ENCODE measurements around the gene DOK3. TPM values are rescaled to one million over a fixed set of nuclear protein-coding genes. Genes with fewer than 3 reads are reported as not detected.

Gene DOK3
- polyA plus RNA-seq, 1 donor from 2014 or later = 5.5 TPM

DNA sequence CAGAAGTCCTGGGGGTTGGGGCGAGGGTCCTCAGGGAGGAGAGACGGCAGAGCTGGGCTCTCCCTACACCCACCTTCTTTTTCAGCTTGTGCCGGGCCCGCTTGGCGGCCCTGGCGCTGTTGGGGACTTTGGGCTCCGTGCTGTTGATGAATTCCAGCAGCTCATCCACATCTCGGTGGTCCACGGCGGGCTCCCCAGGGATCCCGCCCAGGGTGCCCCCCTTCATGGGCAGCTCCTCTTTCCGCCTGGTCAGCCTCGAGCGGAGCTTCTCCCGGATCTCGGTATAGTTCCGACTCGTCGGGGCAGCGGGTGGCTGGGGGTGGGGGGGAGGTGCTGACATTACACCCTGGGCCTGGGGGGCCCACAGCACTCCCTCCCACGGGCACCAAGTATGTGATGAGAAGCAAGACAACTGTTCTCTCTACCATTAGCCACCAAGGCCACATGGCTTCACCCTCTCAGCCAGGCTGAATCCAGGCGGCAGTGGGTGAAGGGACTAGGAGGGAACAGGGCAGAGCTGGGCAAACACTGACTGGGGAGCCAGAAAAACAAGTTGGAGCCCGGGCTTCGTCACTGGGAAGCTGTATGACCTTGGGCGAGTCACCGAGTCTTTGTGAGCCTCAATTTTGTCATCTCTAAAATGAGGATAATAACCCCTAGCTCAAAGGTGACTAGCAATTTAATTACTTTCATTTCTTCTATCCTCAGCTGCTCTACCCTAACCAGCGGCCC lies 21.7 kb upstream of the DOK3 start:
- no peaks in the 10 kb centered on the region for H3F3A ChIP-seq (ENCODE audit: insufficient read depth, low read length, poor library complexity, severe bottlenecking)
- no peak overlapping the region for H3K27ac ChIP-seq (ENCODE audit: low read length)
- no peaks in the 10 kb centered on the region for H3K36me3 ChIP-seq (ENCODE audit: insufficient read depth, low read length)
- no peaks in the 10 kb centered on the region for H3K9me3 ChIP-seq (ENCODE audit: low read length)
- no peak overlapping the region for H3K4me2 ChIP-seq (ENCODE audit: low read length)
- TF ChIP-seq, protein P1, sequence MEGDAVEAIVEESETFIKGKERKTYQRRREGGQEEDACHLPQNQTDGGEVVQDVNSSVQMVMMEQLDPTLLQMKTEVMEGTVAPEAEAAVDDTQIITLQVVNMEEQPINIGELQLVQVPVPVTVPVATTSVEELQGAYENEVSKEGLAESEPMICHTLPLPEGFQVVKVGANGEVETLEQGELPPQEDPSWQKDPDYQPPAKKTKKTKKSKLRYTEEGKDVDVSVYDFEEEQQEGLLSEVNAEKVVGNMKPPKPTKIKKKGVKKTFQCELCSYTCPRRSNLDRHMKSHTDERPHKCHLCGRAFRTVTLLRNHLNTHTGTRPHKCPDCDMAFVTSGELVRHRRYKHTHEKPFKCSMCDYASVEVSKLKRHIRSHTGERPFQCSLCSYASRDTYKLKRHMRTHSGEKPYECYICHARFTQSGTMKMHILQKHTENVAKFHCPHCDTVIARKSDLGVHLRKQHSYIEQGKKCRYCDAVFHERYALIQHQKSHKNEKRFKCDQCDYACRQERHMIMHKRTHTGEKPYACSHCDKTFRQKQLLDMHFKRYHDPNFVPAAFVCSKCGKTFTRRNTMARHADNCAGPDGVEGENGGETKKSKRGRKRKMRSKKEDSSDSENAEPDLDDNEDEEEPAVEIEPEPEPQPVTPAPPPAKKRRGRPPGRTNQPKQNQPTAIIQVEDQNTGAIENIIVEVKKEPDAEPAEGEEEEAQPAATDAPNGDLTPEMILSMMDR (IDR thresholded peaks at IDR 0.05; ENCODE audit: poor library complexity, severe bottlenecking) = no peak
- TF ChIP-seq POLR2AphosphoS5 (IDR thresholded peaks at IDR 0.05) = no peak
- no peaks in the 10 kb centered on the region for H4K20me1 ChIP-seq (ENCODE audit: insufficient read depth)
- H3K27me3 ChIP-seq (ENCODE audit: insufficient read depth, low read depth, low read length) = no peaks in the 10 kb centered on the region
- H3K4me3 ChIP-seq (ENCODE audit: low read length) = no peak overlapping the region
- no peaks in the 10 kb centered on the region for H3K79me2 ChIP-seq (replicated peaks; ENCODE audit: insufficient read depth, low read length)
- no peak overlapping the region for H3K9ac ChIP-seq (ENCODE audit: low read length)
- no peak overlapping the region for H2AFZ ChIP-seq (ENCODE audit: low read depth, low read length)
- H3K9me2 ChIP-seq (ENCODE audit: insufficient read depth, low read length) = no peaks in the 10 kb centered on the region

DNA sequence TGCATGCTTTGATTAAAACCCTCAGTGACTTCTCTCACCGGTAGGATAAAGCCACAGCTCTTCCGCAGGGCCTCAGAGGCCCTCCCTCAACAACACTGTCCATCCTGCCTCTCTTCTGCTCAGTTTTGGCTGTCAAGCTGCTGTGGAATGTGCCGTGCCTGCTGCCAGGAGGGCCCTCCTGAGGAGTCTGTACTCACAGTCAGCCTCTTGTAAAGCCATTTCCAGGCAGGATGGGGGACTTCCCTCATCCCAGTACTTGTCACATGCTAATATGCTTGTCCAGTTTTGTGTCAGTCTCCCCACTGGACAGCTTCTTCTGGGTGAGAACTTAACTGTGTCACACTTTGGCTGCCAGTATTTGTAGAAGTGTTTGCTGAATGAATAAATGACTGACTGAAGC lies 21.0 kb upstream of the DOK3 start:
- Histone ChIP-seq H4K20me1 (ENCODE audit: insufficient read depth) (no peaks in the 10 kb centered on the region), H3K79me2 (replicated peaks; ENCODE audit: insufficient read depth, low read length) (no peaks in the 10 kb centered on the region), H3K27me3 (ENCODE audit: insufficient read depth, low read depth, low read length) (no peaks in the 10 kb centered on the region), H3K27ac (ENCODE audit: low read length) (no peak overlapping the region), H3K9me2 (ENCODE audit: insufficient read depth, low read length) (no peaks in the 10 kb centered on the region), H2AFZ (ENCODE audit: low read depth, low read length) (no peak overlapping the region), H3K9me3 (ENCODE audit: low read length) (no peaks in the 10 kb centered on the region), H3F3A (ENCODE audit: insufficient read depth, low read length, poor library complexity, severe bottlenecking) (no peaks in the 10 kb centered on the region), H3K4me3 (ENCODE audit: low read length) (no peak overlapping the region), H3K4me2 (ENCODE audit: low read length) (no peak overlapping the region), H3K9ac (ENCODE audit: low read length) (no peak overlapping the region), H3K36me3 (ENCODE audit: insufficient read depth, low read length) (no peaks in the 10 kb centered on the region)
- no peak for TF ChIP-seq RAD21 (conservative IDR thresholded peaks at IDR 0.05)
- no peak for TF ChIP-seq TAF1 (IDR thresholded peaks at IDR 0.05; ENCODE audit: low read depth)
- no peak for TF ChIP-seq EZH2 (IDR thresholded peaks at IDR 0.05; ENCODE audit: borderline replicate concordance, insufficient read depth, low read length, poor library complexity, severe bottlenecking)
- TF ChIP-seq SMC3 (conservative IDR thresholded peaks at IDR 0.05; ENCODE audit: poor library complexity) = no peak
- TF ChIP-seq, protein P2, sequence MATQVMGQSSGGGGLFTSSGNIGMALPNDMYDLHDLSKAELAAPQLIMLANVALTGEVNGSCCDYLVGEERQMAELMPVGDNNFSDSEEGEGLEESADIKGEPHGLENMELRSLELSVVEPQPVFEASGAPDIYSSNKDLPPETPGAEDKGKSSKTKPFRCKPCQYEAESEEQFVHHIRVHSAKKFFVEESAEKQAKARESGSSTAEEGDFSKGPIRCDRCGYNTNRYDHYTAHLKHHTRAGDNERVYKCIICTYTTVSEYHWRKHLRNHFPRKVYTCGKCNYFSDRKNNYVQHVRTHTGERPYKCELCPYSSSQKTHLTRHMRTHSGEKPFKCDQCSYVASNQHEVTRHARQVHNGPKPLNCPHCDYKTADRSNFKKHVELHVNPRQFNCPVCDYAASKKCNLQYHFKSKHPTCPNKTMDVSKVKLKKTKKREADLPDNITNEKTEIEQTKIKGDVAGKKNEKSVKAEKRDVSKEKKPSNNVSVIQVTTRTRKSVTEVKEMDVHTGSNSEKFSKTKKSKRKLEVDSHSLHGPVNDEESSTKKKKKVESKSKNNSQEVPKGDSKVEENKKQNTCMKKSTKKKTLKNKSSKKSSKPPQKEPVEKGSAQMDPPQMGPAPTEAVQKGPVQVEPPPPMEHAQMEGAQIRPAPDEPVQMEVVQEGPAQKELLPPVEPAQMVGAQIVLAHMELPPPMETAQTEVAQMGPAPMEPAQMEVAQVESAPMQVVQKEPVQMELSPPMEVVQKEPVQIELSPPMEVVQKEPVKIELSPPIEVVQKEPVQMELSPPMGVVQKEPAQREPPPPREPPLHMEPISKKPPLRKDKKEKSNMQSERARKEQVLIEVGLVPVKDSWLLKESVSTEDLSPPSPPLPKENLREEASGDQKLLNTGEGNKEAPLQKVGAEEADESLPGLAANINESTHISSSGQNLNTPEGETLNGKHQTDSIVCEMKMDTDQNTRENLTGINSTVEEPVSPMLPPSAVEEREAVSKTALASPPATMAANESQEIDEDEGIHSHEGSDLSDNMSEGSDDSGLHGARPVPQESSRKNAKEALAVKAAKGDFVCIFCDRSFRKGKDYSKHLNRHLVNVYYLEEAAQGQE (IDR thresholded peaks at IDR 0.05; ENCODE audit: borderline replicate concordance) = no peak
- no peak for TF ChIP-seq EP300 (conservative IDR thresholded peaks at IDR 0.05; ENCODE audit: poor library complexity, severe bottlenecking)
- TF ChIP-seq, protein P1 (IDR thresholded peaks at IDR 0.05; ENCODE audit: poor library complexity, severe bottlenecking) = no peak
- TF ChIP-seq POLR2AphosphoS5 (IDR thresholded peaks at IDR 0.05) = no peak
- TF ChIP-seq MXI1 (conservative IDR thresholded peaks at IDR 0.05; ENCODE audit: poor library complexity, severe bottlenecking) = no peak

Measured in neural cell (in vitro differentiated cells).